Transverse colon (tissue), 4 donors: ENCODE data around the gene TUBB1.

Experiments used
- POLR2AphosphoS5 ChIP-seq, 3 donors: sonication (generic); formaldehyde crosslinking; IDR thresholded peaks; one replicate each; pipeline ENCODE4 v1.6.1; 2016; ENCODE audit warnings: antibody characterized with exemption in 3 of 3
- TF ChIP-seq, protein P1 (sequence below), 5 experiments: fragments of 200-600 bp in 3 of 5; fragments of 450-650 bp in 2 of 5; sonication (generic) in 3 of 5; IDR thresholded peaks; 1 replicate in 2 of 5; 2 replicates in 3 of 5; pipeline ENCODE4 v1.5.1; 2016 to 2017; ENCODE audit warnings: antibody characterized with exemption in 5 of 5, inconsistent platforms in 3 of 5, mild to moderate bottlenecking in 2 of 5, moderate library complexity in 1 of 5

GRCh38 chr20:58975353-58975752, 43.9 kb upstream of the TUBB1 start:
- TF ChIP-seq, protein P1, sequence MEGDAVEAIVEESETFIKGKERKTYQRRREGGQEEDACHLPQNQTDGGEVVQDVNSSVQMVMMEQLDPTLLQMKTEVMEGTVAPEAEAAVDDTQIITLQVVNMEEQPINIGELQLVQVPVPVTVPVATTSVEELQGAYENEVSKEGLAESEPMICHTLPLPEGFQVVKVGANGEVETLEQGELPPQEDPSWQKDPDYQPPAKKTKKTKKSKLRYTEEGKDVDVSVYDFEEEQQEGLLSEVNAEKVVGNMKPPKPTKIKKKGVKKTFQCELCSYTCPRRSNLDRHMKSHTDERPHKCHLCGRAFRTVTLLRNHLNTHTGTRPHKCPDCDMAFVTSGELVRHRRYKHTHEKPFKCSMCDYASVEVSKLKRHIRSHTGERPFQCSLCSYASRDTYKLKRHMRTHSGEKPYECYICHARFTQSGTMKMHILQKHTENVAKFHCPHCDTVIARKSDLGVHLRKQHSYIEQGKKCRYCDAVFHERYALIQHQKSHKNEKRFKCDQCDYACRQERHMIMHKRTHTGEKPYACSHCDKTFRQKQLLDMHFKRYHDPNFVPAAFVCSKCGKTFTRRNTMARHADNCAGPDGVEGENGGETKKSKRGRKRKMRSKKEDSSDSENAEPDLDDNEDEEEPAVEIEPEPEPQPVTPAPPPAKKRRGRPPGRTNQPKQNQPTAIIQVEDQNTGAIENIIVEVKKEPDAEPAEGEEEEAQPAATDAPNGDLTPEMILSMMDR (IDR thresholded peaks at IDR 0.05), result no peak
- TF ChIP-seq POLR2AphosphoS5 (IDR thresholded peaks at IDR 0.05), result no peak
